GM04504 (cell line): ENCODE measurements around the gene HEATR3.

Source experiments
- DNase-seq: peaks from one replicate; pipeline ENCODE4 v3.0.0-alpha.2; 2012; ENCODE audit warnings: low read depth

HEATR3 gene

DNA sequence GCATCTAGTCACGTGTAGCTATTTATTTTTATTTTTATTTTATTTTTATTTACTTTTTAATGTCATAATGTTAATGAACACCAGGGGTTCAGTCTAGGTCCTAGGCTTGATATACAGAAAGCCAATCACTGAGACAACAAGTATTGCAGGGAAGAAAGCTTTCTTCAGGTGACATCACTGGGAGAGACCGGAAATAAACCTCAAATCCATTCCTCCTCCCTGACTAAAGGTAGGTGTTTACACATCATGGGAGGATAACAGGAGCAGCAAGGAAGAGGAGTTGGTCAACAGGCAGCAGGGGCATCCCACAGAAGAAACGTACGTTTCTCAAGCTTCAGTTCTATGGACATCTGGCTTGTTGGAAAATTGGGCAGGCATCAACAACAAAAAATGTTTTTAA lies 9.5 kb upstream of the HEATR3 start:
- no peak for DNase-seq

GRCh38 chr16:50058091-50058771 lies 7.5 kb upstream of the HEATR3 start:
- no peak for DNase-seq

DNA sequence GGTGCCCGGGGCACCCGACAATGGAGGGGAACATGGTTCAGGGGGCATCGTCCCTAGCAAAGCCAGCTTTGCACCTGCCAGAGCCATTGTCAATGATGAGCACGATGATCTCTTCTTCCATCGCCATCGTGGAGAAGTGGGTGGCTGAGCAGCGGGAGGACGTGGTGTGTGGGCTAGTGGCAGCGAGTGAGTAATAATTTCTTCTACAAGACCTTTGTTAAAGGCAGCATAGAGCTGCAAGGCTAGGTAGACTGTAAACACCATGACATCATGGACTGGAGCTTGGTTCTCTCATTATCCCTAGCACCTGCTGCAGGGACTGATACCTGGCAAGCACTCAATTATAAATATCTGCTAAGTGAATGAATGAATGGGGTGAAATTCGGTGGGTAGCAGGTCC lies 6.7 kb upstream of the HEATR3 start:
- no peak for DNase-seq

DNA sequence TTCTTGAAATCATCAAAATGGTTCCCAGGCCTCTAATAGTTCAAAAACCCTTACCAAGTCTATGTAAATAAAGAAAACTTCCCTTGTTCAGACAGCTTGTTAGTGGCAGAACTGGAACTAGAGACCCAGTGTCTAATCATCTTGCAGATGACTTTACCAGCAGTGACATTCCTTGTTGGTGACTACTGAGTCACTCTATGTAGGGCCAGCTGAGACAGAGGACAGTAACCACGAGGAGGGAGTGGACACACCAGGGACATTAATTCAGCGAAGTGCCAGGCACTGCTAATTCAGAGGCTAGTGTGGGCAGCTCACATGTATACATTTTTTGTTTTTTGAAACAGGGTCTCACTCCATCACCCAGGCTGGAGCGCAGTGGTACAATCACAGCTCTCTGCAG lies 6.1 kb upstream of the HEATR3 start:
- DNase-seq = no peak

GRCh38 chr16:50061326-50061725 lies 4.4 kb upstream of the HEATR3 start:
- DNase-seq = no peak

GRCh38 chr16:50065241-50065623 lies 538 bp upstream of the HEATR3 start:
- no peak for DNase-seq

DNA sequence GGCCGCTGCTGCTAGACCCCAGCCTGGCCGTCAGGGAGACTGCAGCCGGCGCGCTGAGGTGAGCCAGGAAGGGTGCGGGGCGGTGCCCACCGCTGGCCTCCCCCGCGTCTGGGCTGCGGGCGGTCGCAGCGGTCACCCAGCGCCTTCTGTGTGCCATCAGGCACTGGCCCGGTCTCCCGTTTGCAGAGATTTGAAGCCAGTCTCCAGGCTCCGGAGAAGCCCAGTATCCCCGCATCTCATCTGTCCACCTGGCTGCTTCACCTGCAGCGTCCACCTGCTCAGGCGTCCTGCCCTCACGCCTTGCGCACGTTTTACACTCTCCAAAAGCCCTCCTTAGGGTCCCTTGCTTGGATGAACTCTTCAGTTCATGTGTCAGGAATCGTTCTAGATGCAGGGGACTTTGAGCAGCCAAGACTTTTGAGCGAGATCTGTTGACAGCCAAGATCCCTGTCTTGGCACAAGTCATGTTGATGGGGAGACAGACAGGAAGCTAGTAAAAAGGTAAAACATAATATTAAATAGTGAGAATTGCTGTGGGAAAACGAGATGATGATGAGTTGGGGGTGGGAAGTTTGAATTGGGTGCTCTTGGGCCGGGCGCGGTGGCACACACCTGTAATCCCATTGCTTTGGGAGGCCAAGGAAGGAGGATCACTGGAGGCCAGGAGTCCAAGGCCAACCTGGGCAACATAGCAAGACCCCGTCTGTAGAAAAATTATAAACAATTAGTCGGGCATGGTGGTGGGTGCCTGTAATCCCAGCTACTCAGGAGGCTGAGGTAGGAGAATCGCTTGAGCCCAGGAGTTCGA lies 916 bp downstream of the HEATR3 start:
- no peak for DNase-seq

DNA sequence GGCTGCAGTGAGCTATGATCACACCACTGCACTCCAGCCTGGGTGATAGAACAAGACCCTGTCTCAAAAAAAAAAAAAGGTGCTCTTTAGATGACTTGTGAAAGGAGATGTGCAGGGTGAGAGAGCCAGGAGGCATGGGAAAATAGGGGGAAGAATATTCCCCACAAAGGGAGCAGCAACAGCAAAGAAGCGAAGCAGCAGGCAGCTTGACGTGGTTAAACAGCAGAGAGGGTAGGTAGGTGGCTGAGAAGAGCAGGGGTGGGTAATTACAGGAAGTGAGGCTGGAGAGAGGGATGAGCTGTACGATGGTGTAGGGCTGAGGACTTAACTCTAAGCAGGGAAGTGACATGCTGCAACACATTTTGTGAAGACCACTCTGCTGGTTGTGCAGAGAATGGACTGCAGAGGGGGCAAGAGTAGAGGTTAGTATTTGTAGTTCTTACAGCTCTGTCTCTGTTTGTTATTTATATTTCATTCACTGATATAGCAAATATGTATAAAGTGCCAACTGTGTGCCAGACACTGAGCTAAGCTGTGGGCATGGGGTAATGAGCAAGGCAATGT lies 1.6 kb downstream of the HEATR3 start:
- DNase-seq = no peak

GRCh38 chr16:50068550-50068949 lies 2.8 kb downstream of the HEATR3 start:
- DNase-seq = no peak

- no peak for DNase-seq
These were observed 3.3 kb downstream of the HEATR3 start for GRCh38 chr16:50069060-50069459.

GRCh38 chr16:50071075-50071671 lies 5.4 kb downstream of the HEATR3 start:
- DNase-seq = no peak

DNA sequence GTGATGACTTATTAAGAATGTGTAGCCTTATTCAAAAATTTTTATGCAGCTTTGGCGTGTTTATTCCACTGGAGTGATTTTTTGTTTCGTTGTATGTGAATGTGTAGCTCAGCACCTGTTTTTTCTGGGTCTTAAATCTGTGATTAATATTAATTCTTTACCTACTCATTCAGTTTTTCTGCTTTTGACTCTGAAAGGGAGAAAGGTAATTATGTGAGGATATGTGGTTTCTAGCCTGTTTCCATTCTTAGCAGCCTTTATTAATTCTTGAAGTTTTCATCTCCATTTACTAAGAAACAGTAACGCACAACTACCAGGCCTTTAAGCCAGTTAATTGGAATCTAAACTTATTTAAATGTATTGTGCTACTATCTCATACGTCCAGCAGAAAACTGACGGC lies 7.0 kb downstream of the HEATR3 start:
- DNase-seq = no peak

GRCh38 chr16:50079397-50080140 lies 13.8 kb downstream of the HEATR3 start:
- DNase-seq = no peak

- no peak for DNase-seq
These were observed 15.8 kb downstream of the HEATR3 start for GRCh38 chr16:50081428-50082018.

DNA sequence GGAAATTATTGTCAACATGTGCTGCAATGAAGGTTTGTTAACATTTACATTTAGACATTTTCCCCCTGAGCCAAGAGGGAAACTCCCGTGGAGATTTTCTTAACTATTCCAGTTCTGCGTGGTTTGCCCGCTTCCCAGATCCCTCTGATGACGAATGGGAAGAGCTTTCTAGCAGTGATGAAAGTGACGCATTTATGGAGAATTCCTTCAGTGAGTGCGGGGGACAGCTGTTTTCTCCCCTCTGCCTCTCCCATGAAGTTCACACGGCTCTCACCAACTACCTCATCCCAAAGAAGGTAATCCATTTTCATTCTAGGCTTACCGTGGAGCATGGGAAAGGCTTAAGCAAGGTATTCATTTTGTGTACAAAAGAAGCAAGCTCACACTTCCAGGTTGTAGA lies 18.2 kb downstream of the HEATR3 start:
- no peak for DNase-seq

DNA sequence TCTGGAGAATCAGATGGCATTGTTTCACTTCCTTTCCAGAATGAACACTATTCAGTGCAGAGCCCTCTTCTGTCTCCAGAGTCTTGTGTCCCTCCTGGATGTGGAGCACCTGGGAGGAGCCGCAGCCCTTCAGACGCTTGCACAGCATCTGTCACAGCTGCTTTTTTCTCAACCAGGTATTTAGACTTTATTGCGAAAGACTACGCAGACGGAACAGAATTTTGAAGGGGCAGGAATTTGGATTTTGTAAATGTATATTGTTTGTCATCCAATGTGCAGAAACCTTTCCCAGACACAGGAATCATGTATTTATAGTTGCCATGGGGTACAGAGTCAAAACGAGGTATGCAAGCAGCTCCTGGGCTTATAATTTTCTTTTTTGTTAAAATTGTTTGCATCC lies 20.4 kb downstream of the HEATR3 start:
- DNase-seq = no peak

GRCh38 chr16:50088302-50088701 lies 22.5 kb downstream of the HEATR3 start:
- DNase-seq = no peak

DNA sequence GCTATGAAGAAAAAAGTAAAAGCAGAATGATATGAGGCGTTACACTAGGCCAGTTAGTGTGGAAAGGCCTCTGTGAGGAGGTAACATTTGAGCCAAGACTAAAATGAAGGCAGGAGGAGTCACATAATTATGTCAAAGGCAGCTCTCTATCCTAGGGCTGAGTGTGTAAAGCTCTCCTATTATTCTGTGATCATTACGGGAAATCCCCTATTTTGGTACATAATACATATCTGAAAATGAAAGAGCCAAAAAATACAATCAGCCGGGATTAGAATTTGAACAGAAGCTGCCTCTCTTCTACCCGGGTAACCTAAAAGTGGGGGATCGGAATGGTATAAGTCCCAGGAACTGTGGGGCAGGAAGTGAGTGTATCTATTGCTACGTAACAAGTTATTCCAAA lies 27.1 kb downstream of the HEATR3 start:
- DNase-seq = no peak

- peak; percentile 35 for DNase-seq
These were observed 28.1 kb downstream of the HEATR3 start for GRCh38 chr16:50093607-50094539.

- DNase-seq = peak; percentile 60
These were observed 31.0 kb downstream of the HEATR3 start for GRCh38 chr16:50096791-50097190.
